ENCODE data around the gene ZNF407.
A peak's percentile ranks its signal among the peaks of the same experiment; 100 is the strongest.

The ZNF407 gene

GRCh38 chr18:74926051-74926450 is 328.4 kb downstream of the ZNF407 start:
- no peak for DNase-seq

GRCh38 chr18:74928194-74928968 is 330.7 kb downstream of the ZNF407 start:
- DNase-seq = no peak

GRCh38 chr18:74929110-74929509 is 331.4 kb downstream of the ZNF407 start:
- DNase-seq = no peak

- no peak for DNase-seq
Observed at GRCh38 chr18:74930616-74931015, 332.9 kb downstream of the ZNF407 start.

- no peak for DNase-seq
Observed at GRCh38 chr18:74933930-74934329, 336.3 kb downstream of the ZNF407 start.

- no peak for DNase-seq
Observed at GRCh38 chr18:74935434-74935833, 337.8 kb downstream of the ZNF407 start.

- DNase-seq = no peak
Observed at GRCh38 chr18:74936343-74936742, 338.7 kb downstream of the ZNF407 start.

- DNase-seq = no peak
Observed at GRCh38 chr18:74937291-74937690, 339.6 kb downstream of the ZNF407 start.

- peak in 9 of 56 donors; percentile 8 to 46 (median 13) for DNase-seq
Observed at GRCh38 chr18:74940856-74941255, 343.2 kb downstream of the ZNF407 start.

- DNase-seq = no peak
Observed at GRCh38 chr18:74942319-74942910, 344.7 kb downstream of the ZNF407 start.

- DNase-seq = no peak
Observed at GRCh38 chr18:74944676-74945075, 347.0 kb downstream of the ZNF407 start.

- no peak for DNase-seq
Observed at GRCh38 chr18:74945774-74946545, 348.3 kb downstream of the ZNF407 start.

- no peak for DNase-seq
Observed at GRCh38 chr18:74946646-74947375, 349.1 kb downstream of the ZNF407 start.

- peak in 2 of 56 donors; percentile 6 to 13 for DNase-seq
Observed at GRCh38 chr18:74947417-74947816, 349.7 kb downstream of the ZNF407 start.

GRCh38 chr18:74947875-74948274 is 350.2 kb downstream of the ZNF407 start:
- DNase-seq = no peak

GRCh38 chr18:74949611-74950010 is 351.9 kb downstream of the ZNF407 start:
- no peak for DNase-seq

- no peak for DNase-seq
Observed at GRCh38 chr18:74950479-74950878, 352.8 kb downstream of the ZNF407 start.

GRCh38 chr18:74951165-74951760 is 353.6 kb downstream of the ZNF407 start:
- no peak for DNase-seq

- DNase-seq = no peak
Observed at GRCh38 chr18:74957588-74958224, 360.0 kb downstream of the ZNF407 start.

- no peak for DNase-seq
Observed at GRCh38 chr18:74959216-74959615, 361.5 kb downstream of the ZNF407 start.

GRCh38 chr18:74961596-74961995 is 363.9 kb downstream of the ZNF407 start:
- no peak for DNase-seq
